ENCODE results near the gene ARIH2.

Gene ARIH2

DNA sequence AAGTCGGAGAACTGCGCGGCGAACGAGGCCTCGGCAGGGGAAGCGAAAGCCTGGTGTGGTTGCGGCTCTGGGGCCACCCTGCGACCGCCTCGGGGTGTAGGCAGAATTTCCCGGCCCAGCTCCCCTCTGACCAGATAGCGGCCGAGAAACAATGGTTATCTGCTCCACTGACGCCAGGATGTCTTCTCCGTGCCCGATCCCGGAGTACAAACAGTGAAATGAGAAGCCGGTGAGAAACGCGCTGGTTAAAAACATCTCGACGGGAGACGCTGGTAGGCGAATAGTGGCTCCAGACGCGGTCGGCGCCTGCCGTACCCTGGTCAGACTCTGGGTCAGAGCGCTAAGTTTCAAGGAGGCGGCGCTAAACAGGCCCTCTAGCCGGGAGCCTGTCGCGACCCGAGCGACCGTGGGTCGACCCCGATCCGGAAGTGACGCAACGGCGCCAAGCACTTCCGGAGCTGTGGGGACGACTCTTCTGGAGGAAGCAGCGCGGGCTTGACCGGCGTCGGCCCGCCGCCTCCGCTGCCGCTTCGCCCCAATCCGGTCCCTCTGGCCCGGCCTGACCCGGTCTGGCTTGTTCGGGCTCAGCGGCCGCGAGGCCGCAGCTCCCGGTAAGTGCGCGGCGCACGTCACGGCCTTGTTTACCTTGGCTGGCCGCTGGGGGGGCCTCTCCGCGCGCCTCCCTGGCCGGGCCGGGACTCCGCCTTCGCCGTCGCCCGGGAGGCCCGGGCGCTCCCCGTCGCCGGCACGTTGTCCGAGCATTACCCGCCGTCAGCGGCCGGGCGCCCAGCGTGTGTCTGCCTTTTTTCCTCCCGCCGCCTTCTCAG, at the start of gene ARIH2:
TSS of gene ARIH2 (plus strand) at position 455 of the 827 bp plus-strand sequence. CDS start 8,717 bp downstream, outside the sequence.
- DNase-seq (ENCODE audit: low read depth, low spot score): peak; percentile 45
- POLR2A ChIA-PET: interaction anchor here (0.8 to 2.3 kb wide), 5 partner anchors 11 to 89 kb away, joined by 4 to 8 read pairs (median 7); partner anchors contain the start of genes PRKAR2A, SLC25A20 and WDR6
- no peak for TF ChIP-seq CTCF (IDR thresholded peaks at IDR 0.05; ENCODE audit: insufficient read depth, low read length, missing control alignments)
- H3K4me3 ChIP-seq (ENCODE audit: low read depth, low read length): peak within 1 kb of the TSS; percentile 77
- CTCF ChIA-PET: interaction anchor here (0.8 to 1.3 kb wide), 5 partner anchors 10 to 175 kb away, joined by 3 to 5 read pairs (median 3); no protein-coding TSS in a partner anchor

DNA sequence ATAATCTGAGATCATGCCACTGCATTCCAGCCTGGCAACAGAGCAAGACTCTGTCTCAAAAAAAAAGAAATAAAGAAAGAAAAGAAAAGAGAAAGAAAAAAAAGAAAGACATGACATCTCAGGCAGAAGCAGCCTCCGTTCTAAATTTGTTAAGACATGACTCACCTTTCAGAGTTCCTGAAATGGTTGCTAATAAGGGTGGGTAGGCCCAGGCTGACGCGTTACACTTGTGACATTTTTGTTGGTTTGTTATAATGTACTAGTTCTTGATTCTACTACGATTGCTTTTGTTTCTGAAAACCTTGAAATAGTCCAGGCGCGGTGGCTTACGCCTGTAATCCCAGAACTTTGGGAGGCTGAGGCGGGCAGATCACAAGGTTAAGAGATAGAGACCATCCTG, 41.0 kb upstream of the ARIH2 start:
- CTCF ChIA-PET: no interaction called here
- H3K4me3 ChIP-seq (ENCODE audit: low read depth, low read length): no peak overlapping the region
- no peak for TF ChIP-seq CTCF (IDR thresholded peaks at IDR 0.05; ENCODE audit: insufficient read depth, low read length, missing control alignments)
- POLR2A ChIA-PET: no interaction called here
- DNase-seq (ENCODE audit: low read depth, low spot score): no peak

GRCh38 chr3:48879307-48879993, 39.2 kb upstream of the ARIH2 start:
- ChIA-PET POLR2A (no interaction called here), CTCF (no interaction called here)
- DNase-seq (ENCODE audit: low read depth, low spot score): no peak
- TF ChIP-seq CTCF (IDR thresholded peaks at IDR 0.05; ENCODE audit: insufficient read depth, low read length, missing control alignments): no peak
- no peak overlapping the region for H3K4me3 ChIP-seq (ENCODE audit: low read depth, low read length)

GRCh38 chr3:48879994-48880377, 38.7 kb upstream of the ARIH2 start:
- ChIA-PET CTCF (interaction anchor here (1.1 kb wide), 1 partner anchor 18 kb away, joined by 3 read pairs; the partner anchor contains the start of gene SLC25A20), POLR2A (no interaction called here)
- DNase-seq (ENCODE audit: low read depth, low spot score): no peak
- H3K4me3 ChIP-seq (ENCODE audit: low read depth, low read length): no peak overlapping the region
- no peak for TF ChIP-seq CTCF (IDR thresholded peaks at IDR 0.05; ENCODE audit: insufficient read depth, low read length, missing control alignments)

- ChIA-PET CTCF (interaction anchor here (1.1 to 1.2 kb wide), 2 partner anchors 17 to 38 kb away, joined by 3 read pairs; partner anchors contain the start of genes ARIH2 and SLC25A20), POLR2A (no interaction called here)
- H3K4me3 ChIP-seq (ENCODE audit: low read depth, low read length): no peak overlapping the region
- TF ChIP-seq CTCF (IDR thresholded peaks at IDR 0.05; ENCODE audit: insufficient read depth, low read length, missing control alignments): no peak
- no peak for DNase-seq (ENCODE audit: low read depth, low spot score)
Measured at GRCh38 chr3:48881006-48881405, 37.6 kb upstream of the ARIH2 start.

DNA sequence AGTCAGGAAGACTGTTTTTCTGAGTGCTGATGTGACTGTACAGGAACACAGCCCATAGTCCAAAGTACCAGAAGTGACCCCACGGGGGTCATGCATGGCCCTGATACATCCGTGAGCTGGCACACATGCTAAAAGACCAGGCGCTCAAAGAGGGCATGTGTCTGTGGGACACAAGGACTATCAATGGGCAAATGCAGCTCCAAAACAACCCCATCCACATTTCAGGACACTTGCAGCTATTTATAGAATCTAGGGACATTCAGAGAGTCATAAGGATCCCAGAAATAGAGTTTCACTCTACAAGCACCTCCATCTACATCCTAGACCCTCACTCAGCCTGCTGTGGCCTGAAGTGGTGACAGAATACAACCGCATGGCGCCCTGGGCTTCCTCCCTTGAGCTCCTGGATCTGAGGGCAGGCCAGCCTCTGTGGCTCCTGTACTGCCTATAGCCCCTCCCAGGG, 37.0 kb upstream of the ARIH2 start:
- no peak overlapping the region for H3K4me3 ChIP-seq (ENCODE audit: low read depth, low read length)
- POLR2A ChIA-PET: no interaction called here
- CTCF ChIA-PET: interaction anchor here (1.2 kb wide), 1 partner anchor 37 kb away, joined by 3 read pairs; the partner anchor contains the start of gene ARIH2
- no peak for TF ChIP-seq CTCF (IDR thresholded peaks at IDR 0.05; ENCODE audit: insufficient read depth, low read length, missing control alignments)
- no peak for DNase-seq (ENCODE audit: low read depth, low spot score)

Measured in AG04449 (cell line).